Mesenchymal stem cell (in vitro differentiated cells and primary cell): ENCODE data around the gene GIMAP5.

Experiments
- DNase-seq: peaks from one replicate; pipeline ENCODE4 v3.0.0-alpha.2; 2013
- H2AFZ ChIP-seq: one replicate; pipeline ENCODE4 v1.6.1; 2013; ENCODE audit warnings: low read depth, mild to moderate bottlenecking, control low read depth, inconsistent platforms, low read length, moderate library complexity
- H2AK5ac ChIP-seq: 2 replicates; pipeline ENCODE4 v1.6.1; 2013; ENCODE audit warnings: low read length, moderate library complexity, mild to moderate bottlenecking, inconsistent platforms; ENCODE audit not compliant: severe bottlenecking
- H2BK120ac ChIP-seq: one replicate; pipeline ENCODE4 v1.6.1; 2013; ENCODE audit warnings: low read depth, mild to moderate bottlenecking, inconsistent platforms, low read length, moderate library complexity
- H2BK12ac ChIP-seq, 2 experiments: one replicate each; pipeline ENCODE4 v1.6.1; 2013; ENCODE audit warnings: inconsistent platforms in 2 of 2, low read length in 2 of 2, mild to moderate bottlenecking in 2 of 2, moderate library complexity in 2 of 2, control low read depth in 1 of 2
- H2BK15ac ChIP-seq: one replicate; pipeline ENCODE4 v1.6.1; 2013; ENCODE audit warnings: mild to moderate bottlenecking, low read depth, inconsistent platforms; ENCODE audit not compliant: poor library complexity, severe bottlenecking
- H2BK5ac ChIP-seq: 2 replicates; pipeline ENCODE4 v1.6.1; 2013; ENCODE audit warnings: low read depth, mild to moderate bottlenecking, low read length, control low read depth, inconsistent platforms; ENCODE audit not compliant: poor library complexity, severe bottlenecking
- H3K14ac ChIP-seq, 2 experiments: one replicate each; pipeline ENCODE4 v1.6.1; 2013; ENCODE audit warnings: inconsistent platforms in 2 of 2, low read length in 2 of 2, control low read depth in 1 of 2, mild to moderate bottlenecking in 1 of 2, moderate library complexity in 1 of 2
- H3K18ac ChIP-seq, 2 experiments: one replicate each; pipeline ENCODE4 v1.6.1; 2013; ENCODE audit warnings: inconsistent platforms in 2 of 2, low read length in 2 of 2, control low read depth in 1 of 2, low read depth in 1 of 2, mild to moderate bottlenecking in 1 of 2
- H3K23ac ChIP-seq, 2 experiments: one replicate each; pipeline ENCODE4 v1.6.1; 2013; ENCODE audit warnings: inconsistent platforms in 2 of 2, low read length in 2 of 2, mild to moderate bottlenecking in 2 of 2, moderate library complexity in 2 of 2, control low read depth in 1 of 2
- H3K27ac ChIP-seq: 2 replicates; pipeline ENCODE4 v1.5.1; 2013; ENCODE audit warnings: mild to moderate bottlenecking, moderate library complexity, low read length, control low read depth, inconsistent platforms; ENCODE audit not compliant: poor library complexity, severe bottlenecking
- H3K27me3 ChIP-seq, 2 experiments: 2 replicates each; pipeline versions ENCODE4 v1.6.1 to v1.7.0; 2013; ENCODE audit warnings: low read length in 2 of 2, mild to moderate bottlenecking in 2 of 2, moderate library complexity in 2 of 2, control low read depth in 1 of 2, inconsistent platforms in 1 of 2; ENCODE audit not compliant: control insufficient read depth in 1 of 2, insufficient read depth in 1 of 2
- H3K36me3 ChIP-seq, 2 experiments: 2 replicates each; pipeline versions ENCODE4 v1.6.1 to v1.7.0; 2013; ENCODE audit warnings: low read length in 2 of 2, control low read depth in 1 of 2, inconsistent platforms in 1 of 2, low read depth in 1 of 2, mild to moderate bottlenecking in 1 of 2; ENCODE audit not compliant: insufficient read depth in 2 of 2, control insufficient read depth in 1 of 2
- H3K4ac ChIP-seq, 2 experiments: one replicate each; pipeline ENCODE4 v1.6.1; 2013; ENCODE audit warnings: inconsistent platforms in 2 of 2, low read length in 2 of 2, mild to moderate bottlenecking in 2 of 2, moderate library complexity in 2 of 2, control low read depth in 1 of 2, low read depth in 1 of 2
- H3K4me1 ChIP-seq: 2 replicates; pipeline ENCODE4 v1.6.1; 2013; ENCODE audit warnings: low read depth, low read length, control low read depth; ENCODE audit not compliant: control insufficient read depth, insufficient read depth
- H3K4me2 ChIP-seq: 2 replicates; pipeline ENCODE4 v1.6.1; 2013; ENCODE audit warnings: low read length, mild to moderate bottlenecking, inconsistent platforms; ENCODE audit not compliant: poor library complexity, severe bottlenecking
- H3K4me3 ChIP-seq, 2 experiments: 2 replicates each; pipeline versions ENCODE4 v1.5.1 to v1.7.0; 2013; ENCODE audit warnings: low read length in 2 of 2, mild to moderate bottlenecking in 2 of 2, control low read depth in 1 of 2, low read depth in 1 of 2; ENCODE audit not compliant: insufficient read depth in 1 of 2
- H3K79me1 ChIP-seq: replicated peaks from 2 replicates; pipeline ENCODE4 v1.6.1; 2013; ENCODE audit warnings: mild to moderate bottlenecking, control low read depth, low read length, inconsistent platforms; ENCODE audit not compliant: poor library complexity, severe bottlenecking
- H3K9ac ChIP-seq: 2 replicates; pipeline ENCODE4 v1.7.0; 2013; ENCODE audit warnings: mild to moderate bottlenecking, low read length, moderate library complexity
- H3K9me3 ChIP-seq: 2 replicates; pipeline ENCODE4 v1.7.0; 2013; ENCODE audit warnings: mild to moderate bottlenecking, low read length; ENCODE audit not compliant: control insufficient read depth
- H4K8ac ChIP-seq: one replicate; pipeline ENCODE4 v1.6.1; 2013; ENCODE audit warnings: inconsistent platforms, mild to moderate bottlenecking, low read length, moderate library complexity
- H4K91ac ChIP-seq: one replicate; pipeline ENCODE4 v1.6.1; 2013; ENCODE audit warnings: mild to moderate bottlenecking, low read length, inconsistent platforms
- WGBS: methylation state at CpG from one replicate; pipeline ENCODE4 v1.1.7; 2013; ENCODE audit warnings: mixed read lengths; 5-methylcytosine and 5-hydroxymethylcytosine counted together

The GIMAP5 gene

DNA sequence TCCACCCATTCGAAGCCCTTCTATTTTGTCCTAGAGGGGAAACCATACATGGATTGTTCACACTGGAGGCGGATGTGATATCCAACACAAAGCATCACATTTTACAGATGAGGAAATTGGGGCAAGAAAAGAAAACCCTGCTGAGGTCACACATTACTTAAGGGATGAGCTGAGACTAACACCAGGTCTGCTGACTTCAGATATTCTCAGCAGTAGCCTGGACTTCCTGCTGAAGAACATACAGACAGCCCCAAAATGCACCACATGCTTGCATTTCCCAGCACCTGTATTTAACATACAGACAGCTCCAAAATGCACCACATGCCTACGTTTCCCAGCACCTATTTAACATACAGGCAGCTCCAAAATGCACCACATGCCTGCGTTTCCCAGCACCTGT, 11.2 kb downstream of the GIMAP5 start:
- Histone ChIP-seq H3K9ac (no peak overlapping the region), H2AK5ac (no peak overlapping the region), H4K91ac (no peak overlapping the region), H3K36me3 (no peaks in the 10 kb centered on the region), H2BK5ac (no peak overlapping the region), H3K9me3 (no peaks in the 10 kb centered on the region), H4K8ac (no peak overlapping the region), H3K23ac (no peak overlapping the region), H3K4me1 (no peaks in the 10 kb centered on the region), H3K27ac (no peak overlapping the region), H3K4ac (no peak overlapping the region), H3K4me2 (no peak overlapping the region), H3K27me3 (peaks cover 0 to 13% of the 10 kb centered on the region in 2 experiments), H2AFZ (no peak overlapping the region), H2BK120ac (no peak overlapping the region), H3K14ac (no peak overlapping the region), H3K79me1 (no peaks in the 10 kb centered on the region), H2BK12ac (no peak overlapping the region), H3K18ac (no peak overlapping the region), H2BK15ac (no peak overlapping the region), H3K4me3 (no peak overlapping the region)
- DNase-seq, result no peak
- WGBS, result 71% methylated on average over 2 of the region's 4 CpGs

DNA sequence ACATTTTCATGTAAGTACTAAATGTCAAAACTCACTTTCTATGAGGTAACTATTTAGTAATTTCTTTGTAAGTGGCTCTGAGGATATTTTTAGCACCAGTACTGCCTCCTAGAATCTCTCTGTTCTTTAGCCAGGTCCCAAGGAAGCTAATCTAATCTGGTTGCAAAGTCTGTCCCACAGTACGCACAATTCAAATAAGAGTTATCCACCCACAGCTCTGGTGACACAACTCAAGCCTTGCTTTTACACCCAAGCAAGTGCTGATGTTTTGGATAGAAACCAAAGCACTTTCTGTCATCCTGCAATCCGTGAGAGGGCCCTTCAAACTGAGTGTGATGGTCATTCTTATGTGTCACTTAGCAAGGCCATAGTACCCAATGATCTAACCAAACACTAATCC, 14.5 kb downstream of the GIMAP5 start:
- Histone ChIP-seq H4K91ac (no peak overlapping the region), H3K4me3 (no peak overlapping the region), H2BK5ac (no peak overlapping the region), H3K4ac (no peak overlapping the region), H2BK15ac (no peak overlapping the region), H3K27ac (no peak overlapping the region), H3K9me3 (no peaks in the 10 kb centered on the region), H4K8ac (no peak overlapping the region), H3K4me1 (no peaks in the 10 kb centered on the region), H3K9ac (no peak overlapping the region), H3K14ac (no peak overlapping the region), H3K27me3 (peaks cover 0 to 13% of the 10 kb centered on the region in 2 experiments), H2AK5ac (no peak overlapping the region), H3K36me3 (no peaks in the 10 kb centered on the region), H3K79me1 (no peaks in the 10 kb centered on the region), H2BK12ac (no peak overlapping the region), H2BK120ac (no peak overlapping the region), H2AFZ (no peak overlapping the region), H3K4me2 (no peak overlapping the region), H3K18ac (no peak overlapping the region), H3K23ac (no peak overlapping the region)
- no peak for DNase-seq
- 45% methylated on average over 2 of the region's 2 CpGs for WGBS

- Histone ChIP-seq H2AK5ac (no peak overlapping the region), H3K27me3 (peaks cover 0 to 11% of the 10 kb centered on the region in 2 experiments), H3K4me3 (no peak overlapping the region), H2AFZ (no peak overlapping the region), H3K27ac (no peak overlapping the region), H3K14ac (no peak overlapping the region), H3K9ac (no peak overlapping the region), H3K4ac (no peak overlapping the region), H2BK15ac (no peak overlapping the region), H4K91ac (no peak overlapping the region), H3K9me3 (no peaks in the 10 kb centered on the region), H4K8ac (no peak overlapping the region), H2BK120ac (no peak overlapping the region), H3K23ac (no peak overlapping the region), H3K18ac (no peak overlapping the region), H3K36me3 (no peaks in the 10 kb centered on the region), H3K79me1 (no peaks in the 10 kb centered on the region), H3K4me1 (no peaks in the 10 kb centered on the region), H3K4me2 (no peak overlapping the region), H2BK12ac (no peak overlapping the region), H2BK5ac (no peak overlapping the region)
- no peak for DNase-seq
- WGBS, result 65% methylated on average over 6 of the region's 6 CpGs
These were observed 16.0 kb downstream of the GIMAP5 start for GRCh38 chr7:150753239-150753638.

GRCh38 chr7:150753826-150754603, 16.8 kb downstream of the GIMAP5 start:
- H4K91ac ChIP-seq, result no peak overlapping the region
- no peak overlapping the region for H3K23ac ChIP-seq
- no peak overlapping the region for H3K4me2 ChIP-seq
- no peaks in the 10 kb centered on the region for H3K36me3 ChIP-seq
- no peaks in the 10 kb centered on the region for H3K9me3 ChIP-seq
- no peak for DNase-seq
- no peak overlapping the region for H3K14ac ChIP-seq
- H4K8ac ChIP-seq, result no peak overlapping the region
- H3K4ac ChIP-seq, result no peak overlapping the region
- H3K79me1 ChIP-seq, result no peaks in the 10 kb centered on the region
- H2AFZ ChIP-seq, result no peak overlapping the region
- no peak overlapping the region for H3K18ac ChIP-seq
- no peak overlapping the region for H3K27ac ChIP-seq
- no peaks in the 10 kb centered on the region for H3K4me1 ChIP-seq
- 3% methylated on average over 1 of the region's 3 CpGs for WGBS
- no peak overlapping the region for H2BK12ac ChIP-seq
- H3K9ac ChIP-seq, result no peak overlapping the region
- H2AK5ac ChIP-seq, result no peak overlapping the region
- H2BK15ac ChIP-seq, result no peak overlapping the region
- no peak overlapping the region for H2BK5ac ChIP-seq
- no peak overlapping the region for H3K4me3 ChIP-seq
- no peak overlapping the region for H2BK120ac ChIP-seq
- H3K27me3 ChIP-seq, result peaks cover 0 to 3% of the 10 kb centered on the region in 2 experiments
